A673 (cell line): Measurements from ENCODE around the gene NANS. TPM values are rescaled to one million over a fixed set of nuclear protein-coding genes. Genes with fewer than 3 reads are reported as not detected.

Experiments
- BruUV-seq: library from RNA; stranded (reverse); fragments of 400-500 nt; replicated peaks from 2 replicates; lab custom pipeline; 2021; lab: Mats Ljungman, UMichigan
- CTCF ChIA-PET: fragments of 300-600 bp; sonication (Branson Sonifier 250); formaldehyde crosslinking; loops from one replicate; lab custom pipeline; 2022; ENCODE audit warnings: antibody characterized with exemption; lab: Charles Lee
- POLR2A ChIA-PET: fragments of 300-600 bp; sonication (Branson Sonifier 250); formaldehyde crosslinking; loops from one replicate; lab custom pipeline; 2022; ENCODE audit warnings: antibody characterized with exemption; ENCODE audit not compliant: low non-redundant PET; lab: Charles Lee
- DNase-seq: peaks from one replicate; pipeline ENCODE4 v3.0.0-alpha.2; 2015; ENCODE audit warnings: low spot score
- H3K27ac ChIP-seq: fragments of 200-600 bp; sonication (generic); 2 replicates; pipeline ENCODE4 v1.5.1; 2016; ENCODE audit warnings: mixed run types, low read depth, mild to moderate bottlenecking, mixed read lengths, antibody characterized with exemption, low read length; ENCODE audit not compliant: poor library complexity, severe bottlenecking
- H3K27me3 ChIP-seq: fragments of 200-600 bp; sonication (generic); replicated peaks from 2 replicates; pipeline ENCODE4 v1.6.1; 2017; ENCODE audit warnings: mixed run types, low read depth, mild to moderate bottlenecking, mixed read lengths, antibody characterized with exemption, low read length; ENCODE audit not compliant: insufficient read depth, poor library complexity
- H3K36me3 ChIP-seq: fragments of 200-600 bp; sonication (generic); 2 replicates; pipeline ENCODE4 v1.6.1; 2016; ENCODE audit warnings: mixed run types, mild to moderate bottlenecking, mixed read lengths, antibody characterized with exemption, low read length; ENCODE audit not compliant: insufficient read depth, poor library complexity, severe bottlenecking
- H3K4me1 ChIP-seq: fragments of 200-600 bp; sonication (generic); 2 replicates; pipeline ENCODE4 v1.6.1; 2017; ENCODE audit warnings: mixed run types, mild to moderate bottlenecking, mixed read lengths, antibody characterized with exemption, low read length; ENCODE audit not compliant: insufficient read depth, poor library complexity, severe bottlenecking
- H3K4me3 ChIP-seq: fragments of 200-600 bp; sonication (generic); 2 replicates; pipeline ENCODE4 v1.5.1; 2016; ENCODE audit warnings: low read depth, mixed run types, mild to moderate bottlenecking, mixed read lengths, low read length; ENCODE audit not compliant: poor library complexity, severe bottlenecking
- H3K9me3 ChIP-seq: fragments of 200-600 bp; sonication (generic); 2 replicates; pipeline ENCODE4 v1.6.1; 2016; ENCODE audit warnings: mixed run types, low read depth, mild to moderate bottlenecking, mixed read lengths, antibody characterized with exemption, low read length; ENCODE audit not compliant: poor library complexity, severe bottlenecking
- CTCF ChIP-seq: fragments of 300-800, 200-600 bp; sonication (generic); conservative IDR thresholded peaks from 2 replicates; pipeline ENCODE4 v1.5.1; 2017; ENCODE audit warnings: low read depth, mild to moderate bottlenecking, antibody characterized with exemption, low read length, moderate library complexity, mixed read lengths
- EZH2 ChIP-seq: fragments of 200-600 bp; sonication (generic); IDR thresholded peaks from 2 replicates; pipeline ENCODE4 v1.6.1; 2017; ENCODE audit warnings: borderline replicate concordance, low read depth, mild to moderate bottlenecking, mixed read lengths, antibody characterized with exemption, low read length; ENCODE audit not compliant: poor library complexity, severe bottlenecking
- intact Hi-C: fragments of 100-400 bp; cut with micrococcal nuclease; formaldehyde crosslinking; loops from one replicate; pipeline ENCODE4 v1.10.0; 2022; ENCODE audit not compliant: unreplicated experiment
- total RNA-seq: library from RNA; stranded (reverse); gene quantifications from 2 replicates; pipeline ENCODE4 v1.2.3, GENCODE V29; 2021

NANS gene
- total RNA-seq, 1 experiment from 2014 or later = 40.6 TPM

DNA sequence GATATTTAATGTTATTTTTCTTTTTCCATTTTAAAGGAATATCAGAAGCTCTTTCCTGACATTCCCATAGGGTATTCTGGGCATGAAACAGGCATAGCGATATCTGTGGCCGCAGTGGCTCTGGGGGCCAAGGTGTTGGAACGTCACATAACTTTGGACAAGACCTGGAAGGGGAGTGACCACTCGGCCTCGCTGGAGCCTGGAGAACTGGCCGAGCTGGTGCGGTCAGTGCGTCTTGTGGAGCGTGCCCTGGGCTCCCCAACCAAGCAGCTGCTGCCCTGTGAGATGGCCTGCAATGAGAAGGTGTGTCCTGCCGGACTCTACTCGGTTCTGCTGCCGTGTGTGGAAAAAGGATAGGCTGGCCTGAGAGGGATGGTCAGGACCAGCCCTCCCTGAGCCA lies 24.2 kb downstream of the NANS start:
- intact Hi-C loops = no loop called here
- H3K27me3 ChIP-seq = no peaks in the 10 kb centered on the region
- H3K36me3 ChIP-seq = peaks cover 10% of the 10 kb centered on the region
- H3K27ac ChIP-seq = no peak overlapping the region
- CTCF ChIA-PET = no interaction called here
- no peaks in the 10 kb centered on the region for H3K4me1 ChIP-seq
- DNase-seq = no peak
- TF ChIP-seq CTCF (no peak), EZH2 (no peak)
- BruUV-seq = no TSS peak
- POLR2A ChIA-PET = no interaction called here
- no peaks in the 10 kb centered on the region for H3K9me3 ChIP-seq
- H3K4me3 ChIP-seq = no peak overlapping the region

- peaks cover 10% of the 10 kb centered on the region for H3K36me3 ChIP-seq
- H3K4me3 ChIP-seq = no peak overlapping the region
- ChIA-PET CTCF (no interaction called here), POLR2A (no interaction called here)
- no TSS peak for BruUV-seq
- no peaks in the 10 kb centered on the region for H3K27me3 ChIP-seq
- intact Hi-C loops = no loop called here
- TF ChIP-seq EZH2 = no peak
- no peak for TF ChIP-seq CTCF
- no peaks in the 10 kb centered on the region for H3K9me3 ChIP-seq
- H3K4me1 ChIP-seq = no peaks in the 10 kb centered on the region
- no peak overlapping the region for H3K27ac ChIP-seq
- no peak for DNase-seq
Measured at GRCh38 chr9:98081477-98082219, 25.1 kb downstream of the NANS start.

DNA sequence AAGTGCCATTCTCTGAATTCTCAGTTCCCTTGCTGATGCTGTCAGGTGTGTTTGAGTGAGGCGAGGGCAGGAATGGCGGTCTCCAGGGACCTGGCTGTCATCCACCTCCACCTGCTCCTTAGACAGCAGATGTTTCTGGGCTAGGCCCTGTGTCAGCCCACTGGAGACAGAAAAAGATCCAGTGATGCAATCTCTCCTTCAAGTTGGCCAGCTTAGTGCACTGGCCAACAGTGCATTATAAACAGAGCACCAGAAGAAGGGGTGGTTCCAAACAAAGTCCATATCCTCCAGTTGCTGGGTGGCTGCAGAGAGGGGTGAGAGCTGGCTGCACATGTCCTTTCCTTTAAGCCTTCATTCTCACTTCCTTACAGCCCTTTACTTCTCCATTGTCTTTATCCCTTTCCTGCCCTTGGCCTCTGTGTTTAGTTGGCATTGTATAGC lies 26.5 kb downstream of the NANS start:
- H3K27ac ChIP-seq = no peak overlapping the region
- peaks cover 10% of the 10 kb centered on the region for H3K36me3 ChIP-seq
- TF ChIP-seq CTCF = no peak
- TF ChIP-seq EZH2 = no peak
- H3K9me3 ChIP-seq = no peaks in the 10 kb centered on the region
- BruUV-seq = no TSS peak
- intact Hi-C loops = no loop called here
- no peak for DNase-seq
- POLR2A ChIA-PET = no interaction called here
- H3K4me1 ChIP-seq = peaks cover 4% of the 10 kb centered on the region
- H3K4me3 ChIP-seq = no peak overlapping the region
- no peaks in the 10 kb centered on the region for H3K27me3 ChIP-seq
- CTCF ChIA-PET = no interaction called here
